ENCODE results near the gene SERPINA1.

DNA sequence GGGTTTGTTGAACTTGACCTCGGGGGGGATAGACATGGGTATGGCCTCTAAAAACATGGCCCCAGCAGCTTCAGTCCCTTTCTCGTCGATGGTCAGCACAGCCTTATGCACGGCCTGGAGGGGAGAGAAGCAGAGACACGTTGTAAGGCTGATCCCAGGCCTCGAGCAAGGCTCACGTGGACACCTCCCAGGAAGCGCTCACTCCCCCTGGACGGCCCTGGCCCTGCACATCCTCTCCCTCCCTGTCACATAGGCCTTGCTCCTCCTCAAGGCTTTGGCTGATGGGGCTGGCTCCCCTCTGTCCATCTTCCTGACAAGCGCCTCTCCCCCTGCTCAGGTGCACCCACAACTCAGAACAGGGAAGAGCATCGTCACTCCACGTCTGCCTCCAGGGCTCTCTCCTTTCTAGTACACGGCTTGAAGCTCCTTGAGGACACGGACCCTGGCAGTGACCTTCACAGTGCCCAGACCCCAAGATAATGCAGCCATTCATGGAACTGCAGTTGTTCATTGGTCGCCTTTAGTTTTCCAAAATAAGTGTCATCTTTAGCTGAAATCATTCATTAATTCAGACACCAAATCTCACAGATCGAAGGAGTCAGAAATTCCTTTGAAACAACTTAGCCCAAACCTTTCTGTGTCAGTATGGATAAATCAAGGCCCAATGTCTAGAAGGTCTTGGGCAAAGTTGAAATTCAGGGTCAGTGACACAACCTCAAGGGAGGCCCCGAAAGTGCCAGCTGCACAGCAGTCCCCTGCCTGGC, 9.7 kb downstream of the SERPINA1 start:
- TF ChIP-seq, protein P1, sequence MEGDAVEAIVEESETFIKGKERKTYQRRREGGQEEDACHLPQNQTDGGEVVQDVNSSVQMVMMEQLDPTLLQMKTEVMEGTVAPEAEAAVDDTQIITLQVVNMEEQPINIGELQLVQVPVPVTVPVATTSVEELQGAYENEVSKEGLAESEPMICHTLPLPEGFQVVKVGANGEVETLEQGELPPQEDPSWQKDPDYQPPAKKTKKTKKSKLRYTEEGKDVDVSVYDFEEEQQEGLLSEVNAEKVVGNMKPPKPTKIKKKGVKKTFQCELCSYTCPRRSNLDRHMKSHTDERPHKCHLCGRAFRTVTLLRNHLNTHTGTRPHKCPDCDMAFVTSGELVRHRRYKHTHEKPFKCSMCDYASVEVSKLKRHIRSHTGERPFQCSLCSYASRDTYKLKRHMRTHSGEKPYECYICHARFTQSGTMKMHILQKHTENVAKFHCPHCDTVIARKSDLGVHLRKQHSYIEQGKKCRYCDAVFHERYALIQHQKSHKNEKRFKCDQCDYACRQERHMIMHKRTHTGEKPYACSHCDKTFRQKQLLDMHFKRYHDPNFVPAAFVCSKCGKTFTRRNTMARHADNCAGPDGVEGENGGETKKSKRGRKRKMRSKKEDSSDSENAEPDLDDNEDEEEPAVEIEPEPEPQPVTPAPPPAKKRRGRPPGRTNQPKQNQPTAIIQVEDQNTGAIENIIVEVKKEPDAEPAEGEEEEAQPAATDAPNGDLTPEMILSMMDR (IDR thresholded peaks at IDR 0.05) = no peak
- TF ChIP-seq POLR2AphosphoS5 (IDR thresholded peaks at IDR 0.05; ENCODE audit: low read depth, low read length) = no peak

All from Panc1 (cell line).